Caco-2 (cell line): Measurements from ENCODE around the gene CCNL2. TPM values are rescaled to one million over a fixed set of nuclear protein-coding genes. Genes with fewer than 3 reads are reported as not detected.

Experiments used
- BruUV-seq: library from RNA; stranded (reverse); fragments of 400-500 nt; replicated peaks from 2 replicates; lab custom pipeline; 2021; lab: Mats Ljungman, UMichigan
- CTCF ChIA-PET: fragments of 300-600 bp; sonication (Branson Sonifier 250); formaldehyde crosslinking; loops from one replicate; lab custom pipeline; 2022; ENCODE audit warnings: antibody characterized with exemption; lab: Charles Lee
- POLR2A ChIA-PET: fragments of 300-600 bp; sonication (Branson Sonifier 250); formaldehyde crosslinking; loops from one replicate; lab custom pipeline; 2022; ENCODE audit warnings: antibody characterized with exemption; lab: Charles Lee
- DNase-seq, 2 experiments: peaks; one replicate each; pipeline versions ENCODE4 v3.0.0 to v3.0.0-alpha.2; 2020 to 2022
- H3K27me3 ChIP-seq: replicated peaks from 2 replicates; pipeline ENCODE4 v1.6.0; 2011; ENCODE audit warnings: low read length; ENCODE audit not compliant: control insufficient read depth, insufficient read depth
- H3K36me3 ChIP-seq: 2 replicates; pipeline ENCODE4 v1.5.1; 2011; ENCODE audit warnings: low read length; ENCODE audit not compliant: control insufficient read depth, insufficient read depth
- H3K4me1 ChIP-seq: fragments of 250-450 bp; sonication (Bioruptor Pico); 2 replicates; pipeline ENCODE4 v1.5.1; 2020; ENCODE audit warnings: mild to moderate bottlenecking
- H3K4me3 ChIP-seq: 2 replicates; pipeline ENCODE4 v1.5.1; 2011; ENCODE audit warnings: low read depth, mild to moderate bottlenecking, control low read depth, low read length
- H3K9me3 ChIP-seq: fragments of 250-450 bp; sonication (Bioruptor Pico); 2 replicates; pipeline ENCODE4 v1.5.1; 2020; ENCODE audit warnings: mild to moderate bottlenecking, moderate library complexity
- H3K27ac Mint-ChIP-seq: one replicate; pipeline ENCODE4 v1.8.0; 2022; ENCODE audit warnings: mixed read lengths; ENCODE audit not compliant: unreplicated experiment
- H3K27me3 Mint-ChIP-seq: one replicate; pipeline ENCODE4 v1.8.0; 2022; ENCODE audit warnings: mixed read lengths; ENCODE audit not compliant: insufficient read depth, unreplicated experiment
- H3K36me3 Mint-ChIP-seq: one replicate; pipeline ENCODE4 v1.8.0; 2022; ENCODE audit warnings: mild to moderate bottlenecking, mixed read lengths; ENCODE audit not compliant: insufficient read depth, unreplicated experiment
- H3K4me1 Mint-ChIP-seq: one replicate; pipeline ENCODE4 v1.8.0; 2022; ENCODE audit warnings: low read depth, mixed read lengths; ENCODE audit not compliant: unreplicated experiment
- H3K4me3 Mint-ChIP-seq: one replicate; pipeline ENCODE4 v1.8.0; 2022; ENCODE audit warnings: mild to moderate bottlenecking, moderate library complexity, mixed read lengths; ENCODE audit not compliant: unreplicated experiment
- H3K9me3 Mint-ChIP-seq: one replicate; pipeline ENCODE4 v1.8.0; 2022; ENCODE audit warnings: mixed read lengths; ENCODE audit not compliant: unreplicated experiment
- intact Hi-C: fragments of 100-400 bp; cut with micrococcal nuclease; formaldehyde crosslinking; loops from one replicate; pipeline ENCODE4 v1.10.0; 2022; ENCODE audit not compliant: unreplicated experiment
- total RNA-seq: library from RNA; stranded (reverse); gene quantifications from 2 replicates; pipeline ENCODE4 v1.2.3, GENCODE V29; 2022
- TF ChIP-seq, protein P1 (sequence below), 2 experiments: fragments of 200-600 bp in 1 of 2; IDR thresholded peaks; 1 replicate in 1 of 2; 2 replicates in 1 of 2; pipeline versions ENCODE4 v1.5.1 to v1.8.0; 2011 to 2022; ENCODE audit warnings: antibody characterized with exemption in 1 of 2, control low read depth in 1 of 2, inconsistent platforms in 1 of 2, low read depth in 1 of 2, low read length in 1 of 2, mild to moderate bottlenecking in 1 of 2, moderate library complexity in 1 of 2; ENCODE audit not compliant: insufficient read depth in 1 of 2, severe bottlenecking in 1 of 2, unreplicated experiment in 1 of 2

CCNL2 gene
- total RNA-seq, 1 experiment from 2014 or later: 147 TPM

- H3K27me3 Mint-ChIP-seq: no peaks in the 10 kb centered on the region
- intact Hi-C loops: no loop called here
- Histone ChIP-seq H3K27me3 (no peaks in the 10 kb centered on the region), H3K9me3 (no peaks in the 10 kb centered on the region), H3K4me1 (peaks cover 17% of the 10 kb centered on the region), H3K4me3 (no peak overlapping the region), H3K36me3 (no peaks in the 10 kb centered on the region)
- BruUV-seq: no TSS peak
- TF ChIP-seq, protein P1, sequence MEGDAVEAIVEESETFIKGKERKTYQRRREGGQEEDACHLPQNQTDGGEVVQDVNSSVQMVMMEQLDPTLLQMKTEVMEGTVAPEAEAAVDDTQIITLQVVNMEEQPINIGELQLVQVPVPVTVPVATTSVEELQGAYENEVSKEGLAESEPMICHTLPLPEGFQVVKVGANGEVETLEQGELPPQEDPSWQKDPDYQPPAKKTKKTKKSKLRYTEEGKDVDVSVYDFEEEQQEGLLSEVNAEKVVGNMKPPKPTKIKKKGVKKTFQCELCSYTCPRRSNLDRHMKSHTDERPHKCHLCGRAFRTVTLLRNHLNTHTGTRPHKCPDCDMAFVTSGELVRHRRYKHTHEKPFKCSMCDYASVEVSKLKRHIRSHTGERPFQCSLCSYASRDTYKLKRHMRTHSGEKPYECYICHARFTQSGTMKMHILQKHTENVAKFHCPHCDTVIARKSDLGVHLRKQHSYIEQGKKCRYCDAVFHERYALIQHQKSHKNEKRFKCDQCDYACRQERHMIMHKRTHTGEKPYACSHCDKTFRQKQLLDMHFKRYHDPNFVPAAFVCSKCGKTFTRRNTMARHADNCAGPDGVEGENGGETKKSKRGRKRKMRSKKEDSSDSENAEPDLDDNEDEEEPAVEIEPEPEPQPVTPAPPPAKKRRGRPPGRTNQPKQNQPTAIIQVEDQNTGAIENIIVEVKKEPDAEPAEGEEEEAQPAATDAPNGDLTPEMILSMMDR (IDR thresholded peaks at IDR 0.05; ENCODE audit: insufficient read depth in 1 of 2, low read depth in 1 of 2, low read length in 1 of 2, severe bottlenecking in 1 of 2, unreplicated experiment in 1 of 2): no peak
- H3K27ac Mint-ChIP-seq: no peak overlapping the region
- no peaks in the 10 kb centered on the region for H3K36me3 Mint-ChIP-seq
- no peaks in the 10 kb centered on the region for H3K9me3 Mint-ChIP-seq
- H3K4me1 Mint-ChIP-seq: peaks cover 8% of the 10 kb centered on the region
- H3K4me3 Mint-ChIP-seq: no peak overlapping the region
- POLR2A ChIA-PET: no interaction called here
- DNase-seq: no peak
- CTCF ChIA-PET: no interaction called here
Observed at GRCh38 chr1:1364266-1364665, 34.9 kb downstream of the CCNL2 start.

- H3K4me3 Mint-ChIP-seq: no peak overlapping the region
- ChIA-PET POLR2A (no interaction called here), CTCF (no interaction called here)
- H3K4me1 ChIP-seq: peaks cover 21% of the 10 kb centered on the region
- H3K4me1 Mint-ChIP-seq: peaks cover 8% of the 10 kb centered on the region
- peaks cover 9% of the 10 kb centered on the region for H3K36me3 Mint-ChIP-seq
- no peak for DNase-seq
- H3K27me3 Mint-ChIP-seq: no peaks in the 10 kb centered on the region
- TF ChIP-seq, protein P1 (IDR thresholded peaks at IDR 0.05; ENCODE audit: insufficient read depth in 1 of 2, low read depth in 1 of 2, low read length in 1 of 2, severe bottlenecking in 1 of 2, unreplicated experiment in 1 of 2): no peak
- H3K9me3 ChIP-seq: no peaks in the 10 kb centered on the region
- intact Hi-C loops: no loop called here
- H3K27ac Mint-ChIP-seq: no peak overlapping the region
- no peaks in the 10 kb centered on the region for H3K27me3 ChIP-seq
- no peak overlapping the region for H3K4me3 ChIP-seq
- H3K36me3 ChIP-seq: no peaks in the 10 kb centered on the region
- no TSS peak for BruUV-seq
- no peaks in the 10 kb centered on the region for H3K9me3 Mint-ChIP-seq
Observed at GRCh38 chr1:1361982-1362423, 37.1 kb downstream of the CCNL2 start.

GRCh38 chr1:1361233-1361981, 37.7 kb downstream of the CCNL2 start:
- BruUV-seq: no TSS peak
- H3K4me1 Mint-ChIP-seq: peaks cover 8% of the 10 kb centered on the region
- H3K36me3 Mint-ChIP-seq: peaks cover 9% of the 10 kb centered on the region
- no peaks in the 10 kb centered on the region for H3K9me3 Mint-ChIP-seq
- H3K4me3 ChIP-seq: no peak overlapping the region
- H3K4me1 ChIP-seq: peaks cover 21% of the 10 kb centered on the region
- H3K27me3 Mint-ChIP-seq: no peaks in the 10 kb centered on the region
- no peaks in the 10 kb centered on the region for H3K36me3 ChIP-seq
- H3K4me3 Mint-ChIP-seq: peak overlapping the region; percentile 25
- POLR2A ChIA-PET: no interaction called here
- H3K27ac Mint-ChIP-seq: peak overlapping the region; percentile 84
- intact Hi-C loops: no loop called here
- CTCF ChIA-PET: no interaction called here
- no peaks in the 10 kb centered on the region for H3K27me3 ChIP-seq
- TF ChIP-seq, protein P1 (IDR thresholded peaks at IDR 0.05; ENCODE audit: insufficient read depth in 1 of 2, low read depth in 1 of 2, low read length in 1 of 2, severe bottlenecking in 1 of 2, unreplicated experiment in 1 of 2): no peak
- no peaks in the 10 kb centered on the region for H3K9me3 ChIP-seq
- DNase-seq: no peak
